Ramos (cell line): Measurements from ENCODE around the gene RAI1.

Source experiments
- in situ Hi-C: fragments of 300-500 bp; cut with MboI; formaldehyde crosslinking; loops from one replicate; pipeline ENCODE4 v1.14.3; 2022; ENCODE audit warnings: low sequenced_read_pairs; ENCODE audit not compliant: unreplicated experiment

Gene RAI1, protein sequence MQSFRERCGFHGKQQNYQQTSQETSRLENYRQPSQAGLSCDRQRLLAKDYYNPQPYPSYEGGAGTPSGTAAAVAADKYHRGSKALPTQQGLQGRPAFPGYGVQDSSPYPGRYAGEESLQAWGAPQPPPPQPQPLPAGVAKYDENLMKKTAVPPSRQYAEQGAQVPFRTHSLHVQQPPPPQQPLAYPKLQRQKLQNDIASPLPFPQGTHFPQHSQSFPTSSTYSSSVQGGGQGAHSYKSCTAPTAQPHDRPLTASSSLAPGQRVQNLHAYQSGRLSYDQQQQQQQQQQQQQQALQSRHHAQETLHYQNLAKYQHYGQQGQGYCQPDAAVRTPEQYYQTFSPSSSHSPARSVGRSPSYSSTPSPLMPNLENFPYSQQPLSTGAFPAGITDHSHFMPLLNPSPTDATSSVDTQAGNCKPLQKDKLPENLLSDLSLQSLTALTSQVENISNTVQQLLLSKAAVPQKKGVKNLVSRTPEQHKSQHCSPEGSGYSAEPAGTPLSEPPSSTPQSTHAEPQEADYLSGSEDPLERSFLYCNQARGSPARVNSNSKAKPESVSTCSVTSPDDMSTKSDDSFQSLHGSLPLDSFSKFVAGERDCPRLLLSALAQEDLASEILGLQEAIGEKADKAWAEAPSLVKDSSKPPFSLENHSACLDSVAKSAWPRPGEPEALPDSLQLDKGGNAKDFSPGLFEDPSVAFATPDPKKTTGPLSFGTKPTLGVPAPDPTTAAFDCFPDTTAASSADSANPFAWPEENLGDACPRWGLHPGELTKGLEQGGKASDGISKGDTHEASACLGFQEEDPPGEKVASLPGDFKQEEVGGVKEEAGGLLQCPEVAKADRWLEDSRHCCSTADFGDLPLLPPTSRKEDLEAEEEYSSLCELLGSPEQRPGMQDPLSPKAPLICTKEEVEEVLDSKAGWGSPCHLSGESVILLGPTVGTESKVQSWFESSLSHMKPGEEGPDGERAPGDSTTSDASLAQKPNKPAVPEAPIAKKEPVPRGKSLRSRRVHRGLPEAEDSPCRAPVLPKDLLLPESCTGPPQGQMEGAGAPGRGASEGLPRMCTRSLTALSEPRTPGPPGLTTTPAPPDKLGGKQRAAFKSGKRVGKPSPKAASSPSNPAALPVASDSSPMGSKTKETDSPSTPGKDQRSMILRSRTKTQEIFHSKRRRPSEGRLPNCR (N-terminal part only)

DNA sequence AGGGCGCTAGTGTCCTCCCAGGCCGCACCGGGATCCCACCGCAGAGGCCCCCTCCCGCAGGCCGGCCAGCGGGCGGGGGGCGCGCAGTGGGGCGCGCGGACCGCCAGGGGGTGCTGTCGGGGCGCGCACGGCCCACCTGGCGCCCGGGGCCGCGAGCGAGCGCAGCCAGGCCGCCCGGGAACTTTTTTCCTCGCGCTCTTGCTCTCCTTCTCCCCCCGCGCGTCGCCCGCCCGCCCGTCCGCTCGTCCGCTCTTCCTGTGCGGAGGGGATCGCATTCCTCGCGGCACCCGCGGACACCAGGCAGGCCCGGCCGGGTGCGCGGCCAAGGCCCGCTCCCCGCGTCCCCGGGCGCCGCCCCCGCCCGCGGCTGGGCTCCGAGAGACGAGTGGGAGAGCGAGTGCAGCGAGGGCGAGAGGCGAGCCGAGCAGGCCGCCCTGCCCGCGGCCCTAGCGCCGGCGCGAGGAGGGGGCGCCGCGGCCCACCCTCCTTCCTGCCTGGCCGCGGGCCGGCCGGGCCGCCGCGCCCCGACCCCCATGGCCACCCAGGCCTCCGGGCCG, at the start of gene RAI1:
Gene RAI1 (plus strand): TSS at position 272 of the 557 bp plus-strand sequence. CDS start 111,491 bp downstream, outside the sequence.
- in situ Hi-C loops, result loop anchor here (25.0 kb wide), 1 partner anchor 356 kb away; the partner anchor contains the start of genes ATPAF2 and GID4

- in situ Hi-C loops, result loop anchor here (10.0 kb wide), 1 partner anchor 278 kb away; no protein-coding TSS in a partner anchor
Measured at GRCh38 chr17:17632690-17633089, 48.6 kb upstream of the RAI1 start.

- in situ Hi-C loops, result loop anchor here (10.0 kb wide), 1 partner anchor 279 kb away; no protein-coding TSS in a partner anchor
Measured at GRCh38 chr17:17633310-17633709, 47.9 kb upstream of the RAI1 start.

- in situ Hi-C loops, result loop anchor here (10.0 kb wide), 1 partner anchor 280 kb away; no protein-coding TSS in a partner anchor
Measured at GRCh38 chr17:17635126-17635525, 46.1 kb upstream of the RAI1 start.

DNA sequence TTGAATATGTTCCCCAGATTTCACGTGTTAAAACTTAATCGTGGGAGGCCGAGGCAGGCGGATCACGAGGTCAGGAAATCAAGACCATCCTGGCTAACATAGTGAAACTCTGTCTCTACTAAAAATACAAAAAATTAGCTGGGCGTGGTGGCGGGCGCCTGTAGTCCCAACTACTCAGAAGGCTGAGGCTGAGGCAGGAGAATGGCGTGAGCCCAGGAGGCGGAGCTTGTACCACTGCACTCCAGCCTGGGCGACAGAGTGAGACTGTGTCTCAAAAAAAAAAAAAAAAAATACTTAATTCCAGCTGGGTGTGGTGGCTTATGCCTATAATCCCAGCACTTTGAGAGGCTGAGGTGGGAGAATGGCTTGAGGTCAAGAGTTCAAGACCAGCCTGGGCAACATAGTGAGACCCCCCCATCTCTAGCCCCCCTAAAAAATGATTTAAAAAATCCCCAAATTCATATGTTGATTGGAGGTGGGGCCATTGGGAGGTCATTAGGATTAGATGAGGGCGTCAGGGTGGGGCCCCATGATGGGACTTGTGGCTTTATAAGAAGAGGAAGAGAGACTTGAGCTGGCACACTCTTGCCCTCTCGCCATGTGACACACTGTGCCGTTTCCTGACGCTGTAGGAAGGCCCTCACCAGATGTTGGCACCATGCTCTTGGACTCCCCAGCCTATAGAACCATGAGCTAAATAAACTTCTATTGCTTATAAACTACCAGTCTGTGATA, 45.6 kb upstream of the RAI1 start:
- in situ Hi-C loops, result loop anchor here (10.0 kb wide), 1 partner anchor 281 kb away; no protein-coding TSS in a partner anchor

- in situ Hi-C loops, result loop anchor here (10.0 kb wide), 1 partner anchor 282 kb away; no protein-coding TSS in a partner anchor
Measured at GRCh38 chr17:17636272-17636885, 44.9 kb upstream of the RAI1 start.

DNA sequence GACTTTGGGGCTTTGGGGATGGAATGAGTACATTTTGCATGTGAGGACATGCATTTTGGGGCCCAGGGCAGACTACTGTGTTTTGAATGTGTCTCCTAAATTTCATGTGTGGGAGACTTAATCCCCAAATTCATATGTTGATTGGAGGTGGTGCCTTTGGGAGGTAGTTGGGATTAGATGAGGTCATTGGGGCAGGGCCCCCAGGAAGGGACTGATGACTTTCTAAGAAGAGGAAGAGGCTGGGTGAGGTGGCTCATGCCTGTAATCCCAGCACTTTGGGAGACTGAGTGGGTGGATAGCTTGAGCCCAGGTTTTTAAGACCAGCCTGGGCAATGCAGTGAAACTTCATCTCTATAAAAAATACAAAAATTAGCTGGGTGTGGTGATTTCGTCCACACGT, 42.8 kb upstream of the RAI1 start:
- in situ Hi-C loops, result loop anchor here (10.0 kb wide), 1 partner anchor 284 kb away; no protein-coding TSS in a partner anchor

DNA sequence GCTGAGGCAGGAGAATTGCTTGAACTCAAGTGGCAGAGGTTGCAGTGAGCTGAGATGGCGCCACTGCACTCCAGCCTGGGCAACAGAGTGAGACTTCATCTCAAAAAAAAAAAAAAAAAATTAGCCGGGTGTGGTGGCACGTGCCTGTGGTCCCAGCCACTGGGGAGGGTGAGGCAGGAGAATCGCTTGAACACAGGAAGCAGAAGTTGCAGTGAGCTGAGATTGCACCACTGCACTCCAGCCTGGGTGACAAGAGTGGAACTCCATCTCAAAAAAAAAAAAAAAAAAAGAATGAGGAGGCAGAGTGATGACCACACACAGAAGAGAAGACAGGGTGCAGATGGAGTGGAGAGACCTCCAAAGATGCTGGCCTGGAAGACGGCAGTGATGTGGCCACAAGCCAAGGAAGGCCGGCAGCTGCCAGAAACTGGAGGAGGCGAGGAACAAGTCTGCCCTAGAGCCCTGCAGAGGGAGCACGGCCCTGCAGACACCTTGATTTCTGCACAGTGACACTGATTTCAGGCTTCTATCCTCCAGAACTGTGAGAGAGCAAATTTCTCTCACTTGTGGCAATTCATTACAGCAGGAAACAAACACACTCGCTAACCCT, 41.5 kb upstream of the RAI1 start:
- in situ Hi-C loops, result loop anchor here (10.0 kb wide), 2 partner anchors 145 to 285 kb away; partner anchors contain the start of gene RASD1

- in situ Hi-C loops, result loop anchor here (10.0 kb wide), 1 partner anchor 147 kb away; the partner anchor contains the start of gene RASD1
Measured at GRCh38 chr17:17641621-17642409, 39.4 kb upstream of the RAI1 start.

- in situ Hi-C loops, result loop anchor here (10.0 kb wide), 1 partner anchor 150 kb away; the partner anchor contains the start of gene RASD1
Measured at GRCh38 chr17:17645148-17645547, 36.1 kb upstream of the RAI1 start.

GRCh38 chr17:17645961-17646360, 35.3 kb upstream of the RAI1 start:
- in situ Hi-C loops, result loop anchor here (10.0 kb wide), 1 partner anchor 151 kb away; the partner anchor contains the start of gene RASD1

DNA sequence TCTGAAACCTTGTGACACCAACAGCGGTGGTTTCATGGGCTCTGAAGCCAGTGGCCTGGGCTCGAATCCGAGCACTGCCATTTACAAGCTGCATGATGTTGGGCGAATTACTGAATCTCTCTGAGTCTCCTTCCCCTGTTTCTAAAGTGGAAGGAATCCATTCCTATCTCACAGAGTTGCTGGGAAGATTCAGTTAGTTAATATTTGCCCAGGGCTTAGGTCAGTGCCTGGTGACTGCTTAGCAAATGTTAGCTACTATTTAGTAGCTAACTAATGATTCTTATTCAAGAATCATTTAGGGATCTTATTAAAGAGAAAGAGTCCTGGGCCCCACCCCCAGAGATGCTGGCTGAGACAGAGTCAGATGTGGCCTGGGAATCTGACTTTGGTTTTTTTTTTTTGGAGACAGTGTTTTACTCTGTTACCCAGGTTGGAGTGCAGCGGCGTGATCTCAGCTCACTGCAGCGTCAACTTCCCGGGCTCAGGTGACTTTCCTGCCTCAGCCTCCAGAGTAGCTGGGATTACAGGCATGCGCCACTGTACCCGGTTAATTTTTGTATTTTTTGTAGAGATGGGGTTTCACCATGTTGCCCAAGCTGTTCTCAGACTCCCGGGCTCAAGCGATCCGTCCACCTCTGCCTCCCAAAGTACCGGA, 33.6 kb upstream of the RAI1 start:
- in situ Hi-C loops, result loop anchor here (10.0 kb wide), 1 partner anchor 153 kb away; the partner anchor contains the start of gene RASD1

DNA sequence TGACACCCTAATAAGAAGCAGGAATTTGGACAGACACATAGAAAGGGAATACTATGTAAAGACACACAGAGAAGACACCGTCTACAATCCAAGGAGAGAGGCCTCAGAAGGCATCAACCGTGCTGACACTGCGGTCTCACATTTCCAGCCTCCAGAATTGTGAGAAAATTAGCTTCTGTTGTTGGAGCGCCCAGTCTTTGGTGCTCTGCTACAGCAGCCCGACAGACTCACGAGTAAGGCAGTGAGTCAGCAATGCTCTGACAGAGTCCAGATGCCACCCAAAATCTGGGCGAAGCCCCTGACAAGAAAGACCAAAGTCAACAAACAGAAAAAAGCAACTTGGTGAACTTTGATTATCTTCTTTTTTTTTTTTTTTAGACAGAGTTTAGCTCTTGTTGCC, 32.5 kb upstream of the RAI1 start:
- in situ Hi-C loops, result loop anchor here (10.0 kb wide), 1 partner anchor 154 kb away; the partner anchor contains the start of gene RASD1

DNA sequence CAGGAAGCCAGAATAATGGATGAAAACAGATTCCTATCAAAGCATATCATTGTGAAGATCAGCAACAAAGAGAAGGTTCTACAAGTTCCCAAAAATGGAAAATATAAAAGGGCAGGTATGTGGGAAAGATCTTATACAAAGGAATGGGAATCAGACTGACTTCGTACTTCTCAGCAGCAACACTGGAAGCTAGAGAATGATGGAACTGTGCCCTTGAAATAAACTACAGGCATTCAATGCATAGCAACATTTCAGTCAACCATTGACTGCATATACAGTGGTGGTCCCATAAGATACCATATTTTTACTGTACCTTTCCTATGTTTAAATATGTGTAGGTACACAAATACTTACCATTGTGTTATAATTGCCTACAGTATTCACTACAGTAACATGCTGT, 30.3 kb upstream of the RAI1 start:
- in situ Hi-C loops, result no loop called here

GRCh38 chr17:17653343-17653742, 27.9 kb upstream of the RAI1 start:
- in situ Hi-C loops, result no loop called here

DNA sequence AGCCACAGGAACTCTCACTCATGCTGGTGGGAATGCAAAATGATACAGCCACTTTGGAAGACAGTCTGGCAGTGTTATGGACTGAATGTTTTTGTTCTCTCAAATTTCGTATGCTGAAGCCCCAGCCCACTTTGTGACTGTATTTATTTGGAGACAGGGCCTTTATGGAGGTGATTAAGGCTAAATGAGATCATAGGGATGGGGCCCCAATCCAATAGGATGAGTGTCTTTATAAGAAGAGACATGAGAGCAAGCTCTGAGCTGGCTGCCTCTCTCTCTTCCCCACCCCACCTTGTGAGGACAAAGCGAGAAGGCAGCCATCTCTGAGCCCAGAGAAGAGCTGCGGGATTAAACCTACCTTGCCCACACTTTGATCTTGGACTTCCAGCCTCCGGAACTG, 21.9 kb upstream of the RAI1 start:
- in situ Hi-C loops, result no loop called here
